Measurements from ENCODE around the gene KIAA0513. TPM values are rescaled to one million over a fixed set of nuclear protein-coding genes. Genes with fewer than 3 reads are reported as not detected.

KIAA0513 gene
- total RNA-seq, 1 experiment from 2014 or later: 2.9 TPM

DNA sequence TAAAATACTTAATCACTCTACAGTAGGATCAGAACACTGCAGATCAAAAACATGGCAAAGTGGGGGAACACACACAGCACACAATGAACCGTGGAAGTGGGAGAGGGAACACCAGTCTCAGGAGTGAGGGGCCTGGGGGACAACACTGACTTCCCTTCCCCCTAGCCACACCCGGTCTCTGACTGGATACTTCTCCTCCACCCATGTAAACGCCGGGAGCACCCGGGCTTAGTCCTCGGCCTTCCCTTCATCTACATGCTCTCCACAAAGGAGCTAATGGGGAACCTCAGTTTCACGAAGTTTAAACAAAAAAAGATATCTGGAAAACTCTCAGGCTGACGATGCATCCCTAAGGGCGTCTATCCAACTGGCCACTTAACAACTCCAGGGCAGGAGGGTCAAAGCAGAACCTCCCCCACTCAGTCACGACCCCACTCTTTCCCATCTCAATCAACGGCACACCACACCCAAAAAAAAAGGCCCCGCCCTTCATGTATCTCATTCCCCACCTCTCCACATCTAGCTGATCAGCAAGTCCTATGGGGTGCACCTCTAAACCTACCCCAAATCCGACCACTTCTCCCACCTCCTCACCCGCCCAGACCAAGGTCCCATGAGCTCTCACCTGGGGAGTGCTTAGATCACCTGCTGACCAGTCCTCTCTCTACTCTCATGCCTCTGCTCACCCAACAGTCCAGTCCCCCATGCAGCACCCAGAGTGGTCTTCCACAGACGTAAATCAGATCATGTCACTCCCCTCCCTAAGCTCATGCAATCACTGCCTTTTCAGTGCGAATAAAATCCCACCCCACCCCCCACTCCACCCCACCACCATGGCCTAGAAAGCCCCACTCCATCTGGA lies 23.6 kb upstream of the KIAA0513 start:
- no peaks in the 10 kb centered on the region for H3K4me1 ChIP-seq (ENCODE audit: insufficient read depth, low read length, poor library complexity, severe bottlenecking)
- CTCF ChIA-PET: no interaction called here

DNA sequence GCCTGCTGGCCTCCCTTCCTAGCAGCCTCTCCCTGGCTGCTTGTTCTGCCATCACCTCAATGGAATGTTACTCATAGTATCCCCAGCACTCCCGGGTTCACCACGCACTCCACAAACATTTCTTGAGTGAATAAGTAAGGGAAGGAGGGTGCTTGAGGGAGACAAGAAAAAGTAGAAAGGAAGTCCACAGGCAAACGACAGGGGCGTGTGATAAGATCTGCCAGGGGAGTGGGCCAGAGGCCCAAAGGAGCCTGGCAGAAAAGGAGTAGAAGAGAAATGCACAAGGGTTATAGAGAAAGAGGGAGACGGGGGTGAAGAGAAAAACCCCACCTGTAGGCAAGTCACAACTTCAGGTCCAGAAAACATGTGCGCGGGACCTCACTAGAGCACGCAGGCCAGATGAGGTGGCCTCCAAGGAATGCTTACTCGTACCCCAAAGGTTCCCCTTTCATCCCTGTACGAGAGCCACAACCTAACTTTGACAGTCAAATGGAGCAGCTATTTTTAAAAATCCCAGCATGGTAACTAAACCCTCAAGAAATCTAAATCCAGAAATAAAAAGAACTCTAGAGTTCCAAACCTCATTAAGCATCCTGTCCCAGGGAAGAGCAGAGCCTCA lies 22.9 kb upstream of the KIAA0513 start:
- H3K27me3 ChIP-seq (replicated peaks; ENCODE audit: insufficient read depth, low read depth, low read length, poor library complexity): no peaks in the 10 kb centered on the region
- H3K4me1 ChIP-seq (ENCODE audit: insufficient read depth, low read length, poor library complexity, severe bottlenecking): no peaks in the 10 kb centered on the region
- CTCF ChIA-PET: interaction anchor here (0.6 kb wide), 1 partner anchor 336 kb away, joined by 6 read pairs; no protein-coding TSS in a partner anchor
- no TSS peak for BruUV-seq (replicated peaks)
- intact Hi-C loops (cut with micrococcal nuclease; ENCODE audit: unreplicated experiment): no loop called here
- no peaks in the 10 kb centered on the region for H3K36me3 ChIP-seq (ENCODE audit: insufficient read depth, low read length, poor library complexity, severe bottlenecking)
- no peak overlapping the region for H3K27ac ChIP-seq (ENCODE audit: low read depth, low read length, poor library complexity, severe bottlenecking)
- no peaks in the 10 kb centered on the region for H3K9me3 ChIP-seq (ENCODE audit: low read depth, low read length, poor library complexity, severe bottlenecking)
- TF ChIP-seq EZH2 (IDR thresholded peaks at IDR 0.05; ENCODE audit: borderline replicate concordance, low read depth, low read length, poor library complexity, severe bottlenecking): no peak
- TF ChIP-seq, protein P1, sequence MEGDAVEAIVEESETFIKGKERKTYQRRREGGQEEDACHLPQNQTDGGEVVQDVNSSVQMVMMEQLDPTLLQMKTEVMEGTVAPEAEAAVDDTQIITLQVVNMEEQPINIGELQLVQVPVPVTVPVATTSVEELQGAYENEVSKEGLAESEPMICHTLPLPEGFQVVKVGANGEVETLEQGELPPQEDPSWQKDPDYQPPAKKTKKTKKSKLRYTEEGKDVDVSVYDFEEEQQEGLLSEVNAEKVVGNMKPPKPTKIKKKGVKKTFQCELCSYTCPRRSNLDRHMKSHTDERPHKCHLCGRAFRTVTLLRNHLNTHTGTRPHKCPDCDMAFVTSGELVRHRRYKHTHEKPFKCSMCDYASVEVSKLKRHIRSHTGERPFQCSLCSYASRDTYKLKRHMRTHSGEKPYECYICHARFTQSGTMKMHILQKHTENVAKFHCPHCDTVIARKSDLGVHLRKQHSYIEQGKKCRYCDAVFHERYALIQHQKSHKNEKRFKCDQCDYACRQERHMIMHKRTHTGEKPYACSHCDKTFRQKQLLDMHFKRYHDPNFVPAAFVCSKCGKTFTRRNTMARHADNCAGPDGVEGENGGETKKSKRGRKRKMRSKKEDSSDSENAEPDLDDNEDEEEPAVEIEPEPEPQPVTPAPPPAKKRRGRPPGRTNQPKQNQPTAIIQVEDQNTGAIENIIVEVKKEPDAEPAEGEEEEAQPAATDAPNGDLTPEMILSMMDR (conservative IDR thresholded peaks at IDR 0.05; ENCODE audit: low read depth, low read length): no peak
- no peak overlapping the region for H3K4me3 ChIP-seq (ENCODE audit: low read depth, low read length, poor library complexity, severe bottlenecking)
- no peak for DNase-seq (ENCODE audit: low spot score)
- POLR2A ChIA-PET (ENCODE audit: low non-redundant PET): no interaction called here

More for the DNA sequence above, 23.6 kb upstream of the KIAA0513 start:
- no TSS peak for BruUV-seq (replicated peaks)
- intact Hi-C loops (cut with micrococcal nuclease; ENCODE audit: unreplicated experiment): no loop called here
- POLR2A ChIA-PET (ENCODE audit: low non-redundant PET): no interaction called here
- Histone ChIP-seq H3K27ac (ENCODE audit: low read depth, low read length, poor library complexity, severe bottlenecking) (no peak overlapping the region), H3K9me3 (ENCODE audit: low read depth, low read length, poor library complexity, severe bottlenecking) (no peaks in the 10 kb centered on the region), H3K36me3 (ENCODE audit: insufficient read depth, low read length, poor library complexity, severe bottlenecking) (no peaks in the 10 kb centered on the region), H3K27me3 (replicated peaks; ENCODE audit: insufficient read depth, low read depth, low read length, poor library complexity) (no peaks in the 10 kb centered on the region), H3K4me3 (ENCODE audit: low read depth, low read length, poor library complexity, severe bottlenecking) (no peak overlapping the region)
- TF ChIP-seq, protein P1 (conservative IDR thresholded peaks at IDR 0.05; ENCODE audit: low read depth, low read length): no peak
- TF ChIP-seq EZH2 (IDR thresholded peaks at IDR 0.05; ENCODE audit: borderline replicate concordance, low read depth, low read length, poor library complexity, severe bottlenecking): no peak
- DNase-seq (ENCODE audit: low spot score): no peak

GRCh38 chr16:85005285-85006069 lies 22.1 kb upstream of the KIAA0513 start:
- Histone ChIP-seq H3K27ac (ENCODE audit: low read depth, low read length, poor library complexity, severe bottlenecking) (no peak overlapping the region), H3K4me3 (ENCODE audit: low read depth, low read length, poor library complexity, severe bottlenecking) (no peak overlapping the region), H3K4me1 (ENCODE audit: insufficient read depth, low read length, poor library complexity, severe bottlenecking) (no peaks in the 10 kb centered on the region), H3K36me3 (ENCODE audit: insufficient read depth, low read length, poor library complexity, severe bottlenecking) (no peaks in the 10 kb centered on the region), H3K27me3 (replicated peaks; ENCODE audit: insufficient read depth, low read depth, low read length, poor library complexity) (no peaks in the 10 kb centered on the region), H3K9me3 (ENCODE audit: low read depth, low read length, poor library complexity, severe bottlenecking) (no peaks in the 10 kb centered on the region)
- intact Hi-C loops (cut with micrococcal nuclease; ENCODE audit: unreplicated experiment): no loop called here
- ChIA-PET POLR2A (ENCODE audit: low non-redundant PET) (no interaction called here), CTCF (interaction anchor here (0.6 kb wide), 1 partner anchor 336 kb away, joined by 6 read pairs; no protein-coding TSS in a partner anchor)
- TF ChIP-seq EZH2 (IDR thresholded peaks at IDR 0.05; ENCODE audit: borderline replicate concordance, low read depth, low read length, poor library complexity, severe bottlenecking): no peak
- TF ChIP-seq, protein P1 (conservative IDR thresholded peaks at IDR 0.05; ENCODE audit: low read depth, low read length): no peak
- no TSS peak for BruUV-seq (replicated peaks)
- DNase-seq (ENCODE audit: low spot score): no peak
